Heart left ventricle (tissue), 13 donors: ENCODE results near the gene MNAT1.

Experiments used
- POLR2A ChIP-seq, 2 donors: fragments of 450-650 bp; IDR thresholded peaks; one replicate each; pipeline ENCODE4 v1.6.1; 2017; ENCODE audit warnings: antibody characterized with exemption in 2 of 2, mild to moderate bottlenecking in 2 of 2, moderate library complexity in 2 of 2
- TF ChIP-seq, protein P1 (sequence below), 12 donors: fragments of 200-600 bp; sonication (generic) in 4 of 12; IDR thresholded peaks; one replicate each; pipeline versions ENCODE4 v1.5.0 to v1.8.0; 2018 to 2022; ENCODE audit warnings: antibody characterized with exemption in 12 of 12, mild to moderate bottlenecking in 5 of 12
- donor health status: ischemic (EF 13 %, LVEDD 7.1; RV severe dilation, severe dysfunction).
- donor health status: DM: no; HTN: yes; CAD: no.
- donor health status: DM: no; HTN: no; CAD: no.
- donor health status: ischemic (EF 25% LVEDD 6.9; RV normal size, moderate dysfunction).
- donor health status: ischemic (EF 25% LVEDD 5.7; RV mildly dilated, moderate dysfunction).
- donor health status: ischemic (EF 35%, LVEDD 5.7; RV mildly dilated, moderate dysfunction).
- donor health status: nonischemic (EF 11% LVEDD 7.7; RV severe dilation, severe dysfunction).
- donor health status: DM: yes; HTN: yes; CAD: no.
- donor health status: PGD.
- donor health status: ischemic (EF 29% LVEDD 5.4; RV normal size, mild dysfunction).
- donor health status: nonischemic (EF 23%, LVEDD 6.1; RV moderate dilation, normal function).

DNA sequence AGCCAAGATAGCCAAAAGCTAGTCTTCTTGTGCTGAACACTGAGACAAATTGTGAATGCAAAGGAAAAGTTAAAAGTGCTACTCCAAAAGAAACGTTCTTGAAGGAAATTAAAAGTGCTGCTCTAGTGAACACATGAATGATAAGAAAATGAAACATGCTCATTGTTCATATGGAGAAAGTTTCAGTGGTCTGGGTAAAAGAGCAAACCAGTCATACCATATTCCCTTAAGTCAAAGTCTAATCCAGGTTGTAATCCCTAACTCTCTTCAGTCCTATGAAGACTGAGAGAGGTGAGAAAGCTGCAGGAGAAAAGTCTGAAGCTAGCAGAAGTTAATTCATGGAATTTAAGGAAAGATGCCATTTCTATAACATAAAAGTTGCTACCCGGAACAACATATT, 121.5 kb downstream of the MNAT1 start:
- TF ChIP-seq, protein P1, sequence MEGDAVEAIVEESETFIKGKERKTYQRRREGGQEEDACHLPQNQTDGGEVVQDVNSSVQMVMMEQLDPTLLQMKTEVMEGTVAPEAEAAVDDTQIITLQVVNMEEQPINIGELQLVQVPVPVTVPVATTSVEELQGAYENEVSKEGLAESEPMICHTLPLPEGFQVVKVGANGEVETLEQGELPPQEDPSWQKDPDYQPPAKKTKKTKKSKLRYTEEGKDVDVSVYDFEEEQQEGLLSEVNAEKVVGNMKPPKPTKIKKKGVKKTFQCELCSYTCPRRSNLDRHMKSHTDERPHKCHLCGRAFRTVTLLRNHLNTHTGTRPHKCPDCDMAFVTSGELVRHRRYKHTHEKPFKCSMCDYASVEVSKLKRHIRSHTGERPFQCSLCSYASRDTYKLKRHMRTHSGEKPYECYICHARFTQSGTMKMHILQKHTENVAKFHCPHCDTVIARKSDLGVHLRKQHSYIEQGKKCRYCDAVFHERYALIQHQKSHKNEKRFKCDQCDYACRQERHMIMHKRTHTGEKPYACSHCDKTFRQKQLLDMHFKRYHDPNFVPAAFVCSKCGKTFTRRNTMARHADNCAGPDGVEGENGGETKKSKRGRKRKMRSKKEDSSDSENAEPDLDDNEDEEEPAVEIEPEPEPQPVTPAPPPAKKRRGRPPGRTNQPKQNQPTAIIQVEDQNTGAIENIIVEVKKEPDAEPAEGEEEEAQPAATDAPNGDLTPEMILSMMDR (IDR thresholded peaks at IDR 0.05) = no peak
- TF ChIP-seq POLR2A (IDR thresholded peaks at IDR 0.05) = no peak
